Epithelial cell of proximal tubule (primary cell): ENCODE results near the gene SHC1. TPM values are rescaled to one million over a fixed set of nuclear protein-coding genes. Genes with fewer than 3 reads are reported as not detected.

Experiments used
- DNase-seq: peaks from one replicate; pipeline ENCODE4 v3.0.0-alpha.2; 2011; ENCODE audit warnings: low read depth
- H3K4me3 ChIP-seq: 2 replicates; pipeline ENCODE4 v1.5.1; 2011; ENCODE audit warnings: low read depth, mild to moderate bottlenecking, low read length
- CTCF ChIP-seq: conservative IDR thresholded peaks from 2 replicates; pipeline ENCODE4 v1.5.1; 2012; ENCODE audit warnings: low read depth, mild to moderate bottlenecking, low read length
- total RNA-seq: library from RNA; depleted of rRNA; stranded (reverse); fragments of >200 nt; gene quantifications from 2 replicates; pipeline ENCODE4 v1.2.3, GENCODE V29; 2015

The SHC1 gene
- total RNA-seq, 1 donor from 2014 or later = 155 TPM

- DNase-seq = peak; percentile 74
- H3K4me3 ChIP-seq = peak overlapping the region; percentile 80
- TF ChIP-seq CTCF = peak; percentile 25
These were observed 33.2 kb downstream of the SHC1 start for GRCh38 chr1:154937085-154937987.

- peak; percentile 32 for TF ChIP-seq CTCF
These were observed 33.9 kb downstream of the SHC1 start, which contains the start of gene PMVK for GRCh38 chr1:154936555-154937084. PMVK (minus strand) TSS chr1:154936719; CDS start chr1:154936685, 34 bp downstream.

GRCh38 chr1:154935749-154936554, 34.6 kb downstream of the SHC1 start:
- H3K4me3 ChIP-seq = peak overlapping the region; percentile 80

More at GRCh38 chr1:154936555-154937084, 33.9 kb downstream of the SHC1 start, which contains the start of gene PMVK:
- DNase-seq = peak; percentile 84
- peak within 1 kb of the TSS; percentile 80 for H3K4me3 ChIP-seq

GRCh38 chr1:154934358-154934948, 36.1 kb downstream of the SHC1 start:
- TF ChIP-seq CTCF = no peak
- H3K4me3 ChIP-seq = no peak overlapping the region
- DNase-seq = no peak

More at GRCh38 chr1:154935749-154936554, 34.6 kb downstream of the SHC1 start:
- DNase-seq = no peak
- TF ChIP-seq CTCF = no peak

GRCh38 chr1:154931940-154932487, 38.5 kb downstream of the SHC1 start:
- DNase-seq = no peak
- no peak for TF ChIP-seq CTCF
- H3K4me3 ChIP-seq = no peak overlapping the region

GRCh38 chr1:154926201-154926600, 44.3 kb downstream of the SHC1 start:
- no peak overlapping the region for H3K4me3 ChIP-seq
- no peak for TF ChIP-seq CTCF
- DNase-seq = no peak
